D341Med (cell line): ENCODE data around the gene HEATR5A.
"Not testable (repeated sequence)": the region's sequence is repeated elsewhere in the genome, so short reads cannot be mapped to it uniquely, and the experiment has no call there.

ENCODE experiments used
- DNase-seq: peaks from one replicate; pipeline ENCODE4 v3.0.0; 2012; ENCODE audit warnings: low spot score

HEATR5A gene

DNA sequence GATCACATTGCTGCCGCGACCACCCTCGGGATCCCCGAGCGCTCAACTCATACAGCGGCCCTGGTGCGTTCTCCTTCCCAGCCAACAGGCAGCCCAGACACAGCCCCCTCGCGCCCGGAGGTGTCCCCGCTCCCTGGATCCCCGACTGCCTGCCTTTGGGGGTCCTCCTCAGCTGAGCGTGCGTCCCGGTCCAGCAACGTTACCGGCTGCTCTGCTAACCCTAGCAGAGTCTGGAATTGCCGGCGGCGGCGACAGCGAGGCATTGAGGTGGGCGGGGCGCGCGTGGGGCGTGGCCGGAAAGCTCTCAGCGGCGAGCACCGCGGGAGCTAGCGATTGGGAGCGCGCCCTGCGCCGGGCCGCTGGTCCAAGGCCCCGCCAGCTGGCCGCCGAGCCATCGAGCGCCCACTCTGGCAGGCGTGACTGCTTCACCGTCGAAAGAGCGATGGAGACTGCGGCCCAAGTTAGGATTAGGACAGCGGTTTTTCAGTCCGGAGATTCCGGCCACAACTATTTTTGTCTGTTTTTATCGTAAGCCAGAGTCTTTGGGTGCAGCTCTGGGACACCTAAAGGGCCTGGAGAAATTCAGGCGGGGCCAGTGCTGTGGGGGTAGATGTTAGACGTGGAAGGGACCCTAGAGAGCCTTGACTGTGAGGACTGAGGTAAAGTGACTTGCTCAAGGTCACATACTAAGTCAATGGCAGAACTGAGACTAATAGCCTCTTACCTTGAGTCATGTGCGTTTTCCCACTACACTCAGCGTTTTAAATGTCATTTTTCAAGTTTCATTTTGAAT lies at the start of gene HEATR5A:
HEATR5A (minus strand) TSS at position 232 of the 793 bp plus-strand sequence. CDS start 17,575 bp downstream, outside the sequence.
- peak; percentile 98 for DNase-seq

DNA sequence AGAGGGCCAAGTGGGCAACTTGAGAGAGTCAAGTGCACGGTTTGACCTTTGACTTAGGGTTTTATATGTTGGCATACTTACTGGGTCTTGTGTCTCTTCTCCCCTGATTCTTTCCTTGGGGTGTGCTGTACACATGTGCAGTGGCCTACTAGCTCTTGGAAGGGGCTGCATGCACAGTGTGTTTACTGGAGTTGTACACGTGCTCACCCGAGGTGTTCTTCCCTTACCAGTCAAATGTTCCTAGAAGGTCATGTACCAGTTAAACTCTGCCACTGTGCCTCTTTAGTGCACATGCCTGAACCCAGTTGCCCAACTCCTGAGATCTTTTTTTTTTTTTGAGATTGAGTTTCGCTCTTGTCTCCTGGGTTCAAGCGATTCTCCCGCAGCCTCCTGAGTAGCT lies 46.2 kb upstream of the HEATR5A start:
- no peak for DNase-seq

DNA sequence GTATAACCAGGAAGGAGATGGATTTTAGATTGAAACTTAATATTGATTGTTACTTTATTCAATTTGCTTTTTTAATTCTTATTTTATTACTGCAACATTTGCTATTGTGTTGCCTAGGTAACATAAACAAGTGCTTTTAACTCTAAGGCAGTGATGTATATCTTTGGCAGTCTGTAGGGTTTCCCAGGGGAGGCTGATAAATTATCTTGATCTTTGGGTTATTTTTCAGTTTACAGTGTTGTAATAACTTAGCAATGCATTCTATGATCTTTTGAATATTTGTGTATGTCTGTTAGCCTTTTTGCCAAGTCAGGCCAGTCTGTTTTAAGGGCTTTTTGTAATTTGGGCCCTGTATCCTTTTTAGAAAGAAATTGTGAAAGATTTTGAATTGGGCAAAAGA lies 44.8 kb upstream of the HEATR5A start:
- DNase-seq = no peak

DNA sequence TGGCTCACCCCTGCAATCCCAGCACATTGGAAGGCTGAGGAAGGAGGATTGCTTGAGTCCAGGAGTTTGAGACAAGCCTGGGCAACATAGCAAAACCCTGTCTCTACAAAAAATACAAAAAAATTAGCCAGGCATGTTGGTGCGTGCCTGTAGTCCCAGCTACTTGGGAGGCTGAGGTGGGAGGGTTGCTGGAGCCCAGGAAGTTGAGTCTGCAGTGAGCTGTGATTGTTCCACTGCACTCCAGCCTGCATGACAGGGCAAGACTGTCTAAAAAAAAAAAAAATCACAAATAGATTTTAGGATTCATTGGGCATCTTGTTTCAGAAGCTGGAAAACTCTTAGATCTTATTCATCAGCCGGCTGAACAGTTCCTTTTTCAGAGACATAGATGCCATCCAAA lies 42.1 kb upstream of the HEATR5A start:
- not testable (repeated sequence) for DNase-seq

DNA sequence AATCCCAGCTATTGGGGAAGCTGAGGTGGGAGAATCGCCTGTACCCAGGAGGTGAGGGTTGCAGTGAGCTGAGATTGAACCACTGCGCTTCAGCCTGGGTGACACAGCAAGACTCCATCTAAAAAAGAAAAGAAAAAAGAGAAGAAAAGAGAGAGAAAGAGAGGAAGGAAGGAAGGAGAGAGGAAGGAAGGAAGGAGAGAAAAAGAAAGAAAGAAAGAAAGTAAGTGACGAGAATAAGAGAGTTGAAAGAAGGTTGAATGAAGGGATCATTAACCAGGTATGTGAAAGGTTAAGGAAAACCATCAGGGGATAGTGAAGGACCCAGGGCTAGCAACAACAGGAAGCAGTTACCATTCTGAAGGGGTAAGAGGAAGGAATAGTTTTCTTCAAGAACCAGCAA lies 41.2 kb upstream of the HEATR5A start:
- DNase-seq = no peak

DNA sequence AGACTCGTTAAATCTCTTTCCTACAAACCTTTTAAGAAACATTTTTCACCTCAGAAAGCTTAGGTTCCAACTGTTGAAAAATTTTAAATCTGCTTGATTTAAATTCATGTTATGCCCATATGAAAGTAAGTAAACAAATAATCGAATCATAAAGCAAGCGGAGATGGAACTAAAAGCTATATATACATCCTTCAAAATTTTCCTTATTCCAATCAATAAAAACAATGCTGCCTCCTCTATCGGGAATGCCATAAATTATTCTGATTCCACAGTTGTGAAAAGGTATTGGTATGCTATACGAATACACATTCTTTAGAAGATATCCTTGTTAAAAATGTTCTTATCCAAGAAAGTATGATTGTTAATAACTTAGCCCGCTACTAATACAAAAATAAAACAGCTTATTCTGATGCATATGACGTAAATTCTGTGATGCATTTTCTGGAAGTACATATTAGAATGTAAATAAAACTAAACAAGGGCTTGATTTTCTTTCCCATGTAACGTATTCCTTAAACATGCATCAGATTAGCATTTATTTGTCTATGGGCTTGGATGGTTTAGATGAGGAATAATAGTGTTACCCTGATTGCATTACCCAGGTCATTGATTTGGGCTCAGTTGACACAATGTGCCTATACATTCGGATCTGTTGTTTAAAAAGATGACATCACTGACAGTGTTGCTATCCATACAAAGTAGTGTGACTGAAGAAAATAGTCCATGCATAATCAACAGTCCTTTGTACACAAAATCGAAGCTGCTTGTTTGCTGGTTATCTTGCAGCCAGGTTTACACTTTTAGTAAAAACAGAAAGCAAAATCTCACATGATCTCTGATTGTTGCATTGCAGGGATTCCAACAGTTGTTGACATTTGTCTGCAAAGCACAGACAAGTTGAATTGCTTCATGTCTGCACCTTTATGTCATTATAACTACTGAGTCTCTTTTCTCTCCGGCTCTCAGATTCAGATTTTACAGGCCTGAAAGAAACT lies 37.6 kb upstream of the HEATR5A start:
- DNase-seq = no peak

DNA sequence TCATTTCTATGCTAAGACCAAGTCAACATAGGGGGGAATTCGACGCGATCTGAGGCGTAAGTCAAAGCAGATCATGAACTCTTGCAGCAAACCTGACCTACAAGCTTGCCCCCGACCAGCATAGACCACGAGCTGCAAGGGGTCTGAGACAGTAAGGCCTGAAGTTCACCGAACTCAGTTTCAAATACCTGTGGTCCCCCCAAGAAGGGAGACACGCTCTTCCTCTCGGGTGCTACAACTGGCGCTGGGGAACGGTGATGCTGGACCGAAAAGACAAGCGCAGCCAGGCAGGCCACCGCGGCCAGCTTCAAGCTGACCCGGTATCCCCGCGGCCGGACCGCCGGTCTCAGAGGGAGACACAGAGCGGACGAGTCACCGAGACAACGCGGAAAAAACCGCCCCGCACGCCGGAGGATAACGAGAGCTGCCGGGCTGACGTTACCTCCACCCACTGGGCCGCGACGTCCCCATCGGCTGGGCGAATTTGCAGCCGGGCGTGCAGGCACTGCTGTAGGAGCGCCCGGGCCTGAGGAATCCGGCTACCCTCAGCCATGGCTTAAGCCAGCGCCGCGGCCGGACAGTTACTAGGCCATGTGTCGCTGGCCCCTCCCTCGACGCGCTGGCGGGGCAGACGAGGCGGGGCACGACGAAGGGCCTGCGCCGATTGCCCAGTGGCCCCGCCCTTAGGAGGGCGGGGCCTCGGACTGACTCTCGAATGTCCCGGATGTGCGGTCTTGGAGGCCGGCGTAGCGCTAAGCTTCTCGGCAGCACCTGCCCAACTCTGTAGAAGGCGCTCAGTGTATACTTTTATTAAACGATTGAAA lies 36.7 kb upstream of the HEATR5A start, which contains the start of gene DTD2:
DTD2 (minus strand) TSS at position 666 of the 824 bp plus-strand sequence; CDS start at position 553, 113 bp downstream.
- DNase-seq = peak; percentile 97

DNA sequence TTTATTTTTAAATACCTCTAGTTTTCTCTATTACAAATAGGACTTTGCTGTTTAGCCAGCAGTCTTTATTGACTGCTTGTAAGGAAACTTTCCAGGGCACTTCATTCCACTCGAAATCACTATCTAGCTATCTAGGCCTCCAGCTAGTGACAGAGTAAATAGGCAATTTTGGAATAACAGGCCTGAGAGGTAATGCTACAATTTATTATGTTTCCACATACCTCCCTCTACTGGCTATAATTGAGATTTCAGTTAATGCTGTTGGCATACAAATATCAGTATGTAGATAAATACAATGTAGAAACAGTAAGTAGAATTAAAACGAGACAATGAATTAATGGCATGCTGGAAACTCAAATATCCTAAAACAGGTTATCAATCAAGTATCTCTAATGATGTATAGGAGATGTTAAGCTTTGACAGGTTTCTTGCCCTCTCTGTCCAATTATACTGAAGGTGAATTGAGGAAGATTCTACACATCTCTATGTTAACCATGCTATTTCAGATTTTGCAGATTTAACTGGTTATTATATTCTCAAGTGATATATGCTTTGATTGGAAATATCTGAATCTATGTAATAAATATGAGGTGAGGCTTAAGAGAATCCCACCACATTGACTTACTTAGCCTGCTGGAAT lies 29.7 kb upstream of the HEATR5A start:
- peak; percentile 39 for DNase-seq

DNA sequence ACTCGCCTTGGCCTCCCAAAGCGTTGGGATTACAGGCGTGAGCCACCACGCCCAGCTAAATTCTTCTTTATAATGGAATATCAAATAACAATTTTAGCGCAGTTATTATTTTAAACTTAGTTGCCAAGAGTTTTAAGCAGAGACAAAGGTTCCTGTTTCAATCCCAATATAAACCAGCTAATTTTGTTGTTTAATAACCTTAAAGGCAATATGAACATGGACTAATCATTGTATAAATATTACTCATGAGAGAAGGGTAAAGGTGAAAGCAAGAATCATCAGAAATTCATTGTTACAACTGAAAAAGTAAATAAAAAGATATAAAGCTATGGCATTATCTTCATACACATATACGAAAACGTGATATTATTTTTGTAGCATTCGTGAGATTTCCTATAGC lies 28.8 kb upstream of the HEATR5A start:
- no peak for DNase-seq

DNA sequence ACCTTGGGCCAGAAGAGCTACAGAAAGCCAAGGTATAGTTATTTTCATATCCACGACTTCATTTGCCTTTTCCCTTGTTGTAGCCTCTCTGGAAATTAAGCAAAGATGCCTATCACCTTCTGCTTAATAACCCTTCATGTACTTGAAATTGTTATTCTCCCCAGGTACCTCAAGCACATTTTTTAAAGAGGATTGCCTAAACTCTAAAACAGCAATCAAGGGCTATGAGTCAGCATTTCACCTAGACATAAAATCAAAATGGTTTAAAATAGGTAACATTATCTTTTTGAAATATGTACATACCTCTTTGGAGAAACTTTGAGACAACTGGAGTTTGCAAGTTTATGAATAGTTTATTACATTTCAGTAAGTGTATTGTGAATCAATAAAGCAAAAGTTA lies 25.4 kb upstream of the HEATR5A start:
- DNase-seq = no peak

DNA sequence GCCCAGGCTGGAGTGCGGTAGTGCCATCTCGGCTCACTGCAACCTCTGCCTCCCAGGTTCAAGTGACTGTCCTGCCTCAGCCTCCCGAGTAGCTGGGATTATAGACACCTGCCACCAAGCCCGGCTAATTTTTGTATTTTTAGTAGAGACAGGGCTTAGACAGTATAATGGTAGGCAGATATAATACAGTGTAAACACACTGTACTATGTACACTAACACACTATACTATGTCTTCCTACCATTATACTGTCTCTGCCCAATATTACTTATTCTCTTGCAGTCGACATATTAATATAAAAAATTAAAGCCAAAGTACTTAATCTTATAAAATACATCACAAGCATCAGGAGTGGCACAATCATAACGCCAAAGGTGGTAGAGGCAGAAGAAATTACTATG lies 21.9 kb upstream of the HEATR5A start:
- no peak for DNase-seq

DNA sequence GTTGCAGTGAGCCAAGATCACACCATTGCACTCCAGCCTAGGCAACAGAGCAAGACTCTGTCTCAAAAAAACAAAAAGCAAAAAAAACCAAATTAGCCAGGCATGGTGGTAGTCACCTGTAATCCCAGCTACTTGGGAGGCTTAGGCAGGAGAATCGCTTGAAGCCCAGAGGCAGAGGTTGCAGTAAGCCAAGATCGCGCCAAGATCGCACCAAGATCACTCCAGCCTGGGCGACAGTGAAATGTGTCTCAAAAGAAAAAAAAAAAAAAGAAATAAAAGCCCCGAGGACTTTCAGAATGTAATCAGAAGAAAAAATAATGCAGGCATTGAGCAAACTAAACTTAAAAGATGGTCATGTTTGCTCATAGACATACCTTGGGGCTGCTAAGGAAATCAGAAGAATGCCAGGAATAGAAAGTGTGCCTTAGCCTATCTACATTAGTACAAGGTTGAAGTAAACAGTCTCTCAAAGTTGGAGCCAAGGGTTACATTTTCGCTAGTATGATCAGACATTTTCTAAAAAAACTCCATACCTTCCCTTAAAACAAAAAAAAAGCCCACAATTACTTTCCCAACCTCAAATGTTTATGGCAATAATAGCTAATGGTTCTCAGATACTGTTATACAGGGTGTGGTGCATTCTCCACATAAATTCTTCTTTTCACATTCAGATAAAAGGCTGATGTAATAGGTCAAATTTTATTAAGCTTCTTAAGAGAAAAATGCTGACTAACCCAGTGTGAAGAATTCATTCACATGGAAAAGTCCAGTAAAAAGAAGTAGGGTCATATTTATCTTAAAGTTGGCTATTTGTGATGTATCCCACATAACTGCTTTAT lies 21.1 kb upstream of the HEATR5A start:
- DNase-seq = no peak

DNA sequence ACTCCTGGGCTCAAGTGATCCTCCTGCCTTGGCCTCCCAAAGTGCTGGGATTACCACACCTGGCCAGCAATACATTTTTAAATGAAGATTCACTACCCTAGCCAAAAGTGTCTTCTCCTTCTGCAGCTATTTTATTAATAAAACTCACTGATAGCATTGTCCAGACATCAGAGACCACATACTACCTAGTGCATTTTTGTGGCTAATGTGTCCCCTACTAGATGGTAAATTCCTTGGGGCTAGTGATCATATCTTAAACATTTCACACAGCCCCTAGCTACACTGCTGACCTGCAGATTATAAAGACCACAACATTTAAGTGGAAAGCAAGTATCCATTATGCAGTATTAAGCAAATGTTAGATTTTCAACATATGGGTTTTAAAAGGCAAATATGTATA lies 19.9 kb upstream of the HEATR5A start:
- DNase-seq = no peak

DNA sequence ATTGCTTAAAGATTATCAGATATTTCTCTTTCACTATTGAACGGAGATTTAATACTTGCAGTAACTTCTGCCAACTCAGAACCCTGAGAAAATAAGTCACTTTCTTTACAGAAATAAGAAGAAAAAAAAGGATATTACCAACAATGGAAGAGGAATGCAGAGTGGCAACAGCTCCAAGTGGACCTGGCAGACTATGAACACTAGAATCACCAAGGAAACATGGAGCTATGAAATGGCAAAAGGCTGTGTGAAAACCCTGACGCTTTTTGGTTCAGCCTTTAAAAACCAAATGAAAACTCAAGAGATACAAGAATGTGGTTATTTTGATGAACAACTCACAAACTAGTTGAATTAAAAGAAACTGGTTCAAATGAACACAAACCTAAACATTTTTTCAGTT lies 19.2 kb upstream of the HEATR5A start:
- no peak for DNase-seq

DNA sequence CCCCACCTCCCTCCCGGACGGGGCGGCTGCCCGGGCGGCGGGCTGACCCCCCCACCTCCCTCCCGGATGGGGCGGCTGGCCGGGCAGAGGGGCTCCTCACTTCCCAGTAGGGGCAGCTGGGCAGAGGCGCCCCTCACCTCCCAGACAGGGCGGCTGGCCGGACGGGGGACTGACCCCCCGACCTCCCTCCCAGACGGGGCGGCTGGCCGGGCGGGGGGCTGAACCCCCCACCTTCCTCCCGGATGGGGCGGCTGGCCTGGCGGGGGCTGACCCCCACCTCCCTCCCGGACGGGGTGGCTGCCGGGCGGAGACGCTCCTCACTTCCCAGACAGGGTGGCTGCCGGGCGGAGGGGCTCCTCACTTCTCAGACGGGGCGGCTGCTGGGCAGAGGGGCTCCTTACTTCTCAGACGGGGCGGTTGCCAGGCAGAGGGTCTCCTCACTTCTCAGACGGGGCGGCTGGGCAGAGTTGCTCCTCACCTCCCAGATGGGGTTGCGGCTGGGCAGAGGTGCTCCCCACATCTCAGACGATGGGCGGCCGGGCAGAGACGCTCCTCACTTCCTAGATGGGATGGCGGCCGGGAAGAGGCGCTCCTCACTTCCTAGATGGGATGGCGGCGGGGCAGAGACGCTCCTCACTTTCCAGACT lies 16.8 kb upstream of the HEATR5A start:
- not testable (repeated sequence) for DNase-seq

DNA sequence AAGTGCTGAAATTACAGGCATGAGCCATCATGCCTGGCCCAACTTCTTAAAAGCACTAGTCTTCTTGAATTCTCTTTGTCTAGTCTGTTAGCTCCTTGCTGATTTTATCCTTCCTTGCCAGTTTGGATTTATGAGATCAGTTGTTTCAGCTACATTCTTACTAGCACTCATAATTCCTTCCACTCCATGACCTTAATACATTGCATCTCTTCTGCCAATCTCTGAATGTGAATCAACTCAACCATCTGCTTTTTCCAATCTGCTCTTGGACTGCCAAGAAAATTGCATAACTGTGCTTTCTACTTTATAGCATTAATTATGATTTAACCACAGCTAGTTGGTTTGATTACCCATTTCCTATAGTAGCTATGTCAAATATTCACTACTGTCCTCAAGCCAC lies 14.9 kb upstream of the HEATR5A start:
- DNase-seq = no peak

DNA sequence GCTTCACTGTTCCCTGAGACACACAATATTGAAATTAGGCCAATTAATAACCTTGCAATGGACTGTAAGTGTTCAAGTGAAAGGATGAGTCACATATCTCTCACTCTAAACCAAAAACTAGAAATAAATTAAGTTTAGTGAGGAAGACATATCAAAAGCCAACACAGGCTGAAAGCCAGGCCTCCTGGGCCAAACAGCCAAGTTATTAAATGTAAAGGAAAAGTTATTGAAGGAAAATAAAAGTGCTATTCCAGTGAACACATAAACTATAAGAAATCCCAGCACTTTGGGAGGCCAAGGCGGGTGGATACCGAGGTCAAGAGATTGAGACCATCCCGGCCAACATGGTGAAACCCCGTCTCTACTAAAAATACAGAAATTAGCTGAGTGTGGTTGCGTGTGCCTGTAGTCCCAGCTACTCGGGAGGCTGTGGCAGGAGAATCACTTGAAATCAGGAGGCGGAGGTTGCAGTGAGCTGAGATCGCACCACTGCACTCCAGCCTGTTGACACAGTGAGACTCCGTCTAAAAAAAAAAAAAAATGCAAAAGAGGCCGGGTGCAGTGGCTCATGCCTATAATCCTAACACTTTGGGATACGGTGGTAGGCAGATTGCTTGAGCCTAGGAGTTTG lies 10.4 kb upstream of the HEATR5A start:
- DNase-seq = no peak

DNA sequence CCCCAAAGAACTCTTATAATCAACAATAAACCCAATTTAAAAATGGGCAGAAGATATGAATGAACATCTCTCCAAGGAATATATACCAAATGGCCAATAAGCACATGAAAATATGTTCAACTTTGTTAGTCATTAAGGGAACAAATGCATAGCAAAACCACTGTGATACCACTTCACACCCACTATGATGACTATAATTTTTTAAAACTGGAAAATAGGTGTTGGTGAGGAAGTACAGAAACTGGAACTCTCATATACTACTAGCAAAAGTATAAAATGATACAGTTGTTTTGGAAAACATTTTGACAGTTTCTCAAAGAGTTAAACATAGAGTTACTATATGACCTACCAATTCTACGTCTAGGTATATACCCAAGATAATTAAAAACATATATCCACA lies 9.4 kb upstream of the HEATR5A start:
- DNase-seq = no peak

DNA sequence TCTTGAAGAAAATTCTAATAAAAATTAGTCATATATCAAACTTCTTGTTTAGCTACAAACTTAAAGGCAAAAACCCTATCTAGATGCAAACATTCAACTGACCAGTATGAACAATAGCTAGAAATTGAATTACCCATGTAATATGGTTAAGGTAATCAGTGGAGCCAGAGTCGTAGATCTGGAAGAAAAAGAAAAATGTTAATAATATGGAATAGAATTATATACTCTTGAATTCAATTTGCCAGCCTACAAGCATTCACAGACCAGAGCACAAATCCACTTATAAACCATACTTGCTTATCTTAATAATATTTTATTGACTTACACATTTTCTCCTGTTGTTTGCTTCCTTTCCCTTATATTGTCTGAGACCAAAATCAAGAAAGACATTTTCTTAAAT lies 7.7 kb upstream of the HEATR5A start:
- no peak for DNase-seq

DNA sequence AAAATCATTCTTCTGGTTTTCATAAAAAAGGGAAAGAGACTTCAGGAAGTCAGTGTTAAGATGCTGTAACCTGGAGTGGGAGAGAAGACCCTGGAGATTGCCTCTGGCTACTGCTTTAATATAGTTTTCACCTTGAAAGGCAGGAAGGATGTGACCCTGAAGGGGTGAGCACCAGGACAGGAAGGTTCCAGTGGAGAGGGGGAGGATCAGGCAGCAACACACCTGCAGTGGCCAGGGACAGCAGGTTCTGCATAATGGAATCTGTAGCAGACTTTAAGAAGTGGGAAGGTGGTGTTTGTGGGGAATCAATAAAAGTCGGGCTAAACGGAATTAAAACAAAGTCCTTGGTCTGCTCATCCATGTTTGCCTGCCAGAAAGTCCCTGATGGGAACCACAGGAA lies 6.3 kb upstream of the HEATR5A start:
- no peak for DNase-seq
